Measurements from ENCODE around the gene DNAJA4.

DNAJA4 gene

DNA sequence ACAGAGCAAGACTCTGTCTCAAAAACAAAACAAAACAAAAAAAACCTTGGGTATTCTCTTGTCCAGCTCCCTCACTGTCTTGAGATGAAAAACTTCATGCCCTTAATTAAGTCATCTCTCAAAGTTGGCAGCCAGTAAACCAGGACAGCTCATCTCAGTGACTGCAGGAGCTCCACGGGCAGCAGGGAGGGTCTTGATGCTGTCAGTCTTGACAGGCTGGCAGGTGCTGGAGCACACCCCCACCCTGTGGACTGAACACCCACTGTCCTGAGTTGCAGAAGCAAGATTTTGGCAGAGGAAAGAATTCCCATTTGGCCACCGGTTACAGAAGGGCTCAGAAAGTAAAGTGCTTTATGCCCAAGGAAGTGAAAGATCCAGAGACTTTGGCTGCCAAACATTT lies 8.0 kb downstream of the DNAJA4 start:
- DNase-seq (ENCODE audit: insufficient read length, low spot score) = no peak
- no peak for FAIRE-seq
- no peak for TF ChIP-seq PAX5 (IDR thresholded peaks at IDR 0.05; ENCODE audit: insufficient read depth, low read length, severe bottlenecking)
- TF ChIP-seq TAF1 (IDR thresholded peaks at IDR 0.05; ENCODE audit: low read depth, low read length) = no peak
- no peak for TF ChIP-seq SPI1 (IDR thresholded peaks at IDR 0.05; ENCODE audit: low read depth, low read length)

DNA sequence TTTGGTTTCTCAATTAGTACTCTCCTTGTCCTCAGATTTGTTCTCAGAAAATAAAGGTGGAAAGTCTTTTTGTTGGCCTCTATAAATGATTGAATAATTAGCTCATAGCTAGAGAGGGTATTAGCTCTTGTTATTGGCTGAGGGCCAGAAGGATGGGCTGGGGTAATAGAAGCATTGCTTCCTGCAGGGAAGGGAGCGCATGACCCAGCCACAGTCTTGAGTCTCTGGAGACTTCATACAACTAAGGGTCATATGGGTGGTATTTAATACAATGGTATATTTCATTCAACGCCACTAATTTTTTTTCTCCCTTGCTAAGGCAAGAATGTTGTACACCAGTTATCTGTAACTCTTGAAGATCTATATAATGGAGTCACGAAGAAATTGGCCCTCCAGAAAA lies 8.4 kb downstream of the DNAJA4 start:
- no peak for TF ChIP-seq POU2F2 (IDR thresholded peaks at IDR 0.05; ENCODE audit: low read depth, low read length)
- no peak for TF ChIP-seq TAF1 (IDR thresholded peaks at IDR 0.05; ENCODE audit: low read depth, low read length)
- no peak for TF ChIP-seq PAX5 (IDR thresholded peaks at IDR 0.05; ENCODE audit: insufficient read depth, low read length, severe bottlenecking)
- TF ChIP-seq POLR2A (IDR thresholded peaks at IDR 0.05; ENCODE audit: low read depth, low read length) = no peak
- TF ChIP-seq POLR2AphosphoS5 (IDR thresholded peaks at IDR 0.05; ENCODE audit: low read depth, low read length) = no peak
- DNase-seq (ENCODE audit: insufficient read length, low spot score) (no peak), FAIRE-seq (no peak)

DNA sequence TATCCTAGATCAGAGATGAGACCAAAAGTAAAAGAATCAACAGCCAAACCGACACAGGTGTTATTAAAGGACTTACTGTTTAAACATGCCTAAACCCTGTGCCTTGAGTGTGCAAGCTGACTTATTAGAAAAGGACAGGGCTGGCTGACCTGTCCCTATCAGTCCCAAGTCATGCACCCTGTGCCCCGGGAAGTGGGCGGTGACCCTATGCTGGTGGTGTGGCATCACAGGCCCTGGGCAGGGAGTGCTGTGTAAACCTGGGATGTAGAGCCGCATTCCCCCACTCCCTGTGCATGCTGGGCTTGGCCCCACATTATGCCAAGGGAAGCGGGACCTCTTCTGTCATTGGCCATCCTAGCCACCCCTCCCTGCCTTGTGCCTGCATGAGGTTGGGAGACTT lies 10.6 kb downstream of the DNAJA4 start:
- FAIRE-seq (no peak), DNase-seq (ENCODE audit: insufficient read length, low spot score) (no peak)
- TF ChIP-seq POLR2AphosphoS5 (IDR thresholded peaks at IDR 0.05; ENCODE audit: low read depth, low read length) = no peak
- no peak for TF ChIP-seq PAX5 (IDR thresholded peaks at IDR 0.05; ENCODE audit: insufficient read depth, low read length, severe bottlenecking)
- no peak for TF ChIP-seq POU2F2 (IDR thresholded peaks at IDR 0.05; ENCODE audit: low read depth, low read length)

DNA sequence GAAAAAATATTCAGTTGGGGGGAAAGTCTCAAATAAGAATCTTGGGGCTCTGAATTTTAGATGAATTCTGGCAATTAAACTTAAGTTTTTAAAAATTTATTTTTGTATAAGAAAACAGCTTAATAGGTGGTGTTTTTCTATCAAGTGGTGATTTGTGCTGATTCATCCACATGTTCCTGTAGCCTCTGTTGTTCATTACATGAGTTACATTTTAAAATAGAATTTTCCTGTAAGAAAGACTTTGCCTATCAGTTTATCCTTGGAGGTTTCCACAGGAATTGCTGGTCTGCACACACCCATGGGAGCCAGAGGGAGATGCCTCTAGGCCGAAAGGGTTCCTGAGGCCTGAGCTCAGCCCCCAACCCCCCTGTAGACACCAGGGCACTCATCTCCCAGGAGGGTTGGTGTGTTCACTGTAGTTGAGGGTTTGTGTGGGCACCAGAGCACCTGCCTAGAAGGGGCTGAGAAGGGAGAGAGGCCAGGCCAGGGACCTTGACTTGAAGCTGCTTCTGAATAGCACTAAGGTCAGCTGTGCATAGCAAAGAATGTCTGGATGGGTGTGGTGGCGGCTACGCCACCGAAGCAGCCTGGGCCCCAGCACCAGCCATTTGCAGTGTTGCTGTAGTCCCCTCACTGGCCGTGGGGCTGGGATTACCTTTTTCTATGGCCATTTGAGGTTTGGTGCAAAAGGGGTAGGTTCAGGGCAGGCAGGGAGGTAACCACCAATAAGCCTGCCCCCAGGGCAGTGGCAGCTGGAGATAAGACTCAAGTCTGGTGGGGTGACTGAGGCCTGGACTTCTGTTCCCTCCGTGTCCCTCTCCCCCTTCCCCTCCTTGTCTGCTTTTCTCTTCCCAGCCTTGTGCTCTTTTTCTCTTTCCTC lies 11.9 kb downstream of the DNAJA4 start:
- no peak for DNase-seq (ENCODE audit: insufficient read length, low spot score)
- no peak for TF ChIP-seq POLR2AphosphoS5 (IDR thresholded peaks at IDR 0.05; ENCODE audit: low read depth, low read length)
- no peak for TF ChIP-seq SPI1 (IDR thresholded peaks at IDR 0.05; ENCODE audit: low read depth, low read length)
- TF ChIP-seq POLR2A (IDR thresholded peaks at IDR 0.05; ENCODE audit: low read depth, low read length) = no peak
- TF ChIP-seq PAX5 (IDR thresholded peaks at IDR 0.05; ENCODE audit: insufficient read depth, low read length, severe bottlenecking) = no peak
- TF ChIP-seq POU2F2 (IDR thresholded peaks at IDR 0.05; ENCODE audit: low read depth, low read length) = no peak
- TF ChIP-seq TAF1 (IDR thresholded peaks at IDR 0.05; ENCODE audit: low read depth, low read length) = no peak
- no peak for FAIRE-seq

DNA sequence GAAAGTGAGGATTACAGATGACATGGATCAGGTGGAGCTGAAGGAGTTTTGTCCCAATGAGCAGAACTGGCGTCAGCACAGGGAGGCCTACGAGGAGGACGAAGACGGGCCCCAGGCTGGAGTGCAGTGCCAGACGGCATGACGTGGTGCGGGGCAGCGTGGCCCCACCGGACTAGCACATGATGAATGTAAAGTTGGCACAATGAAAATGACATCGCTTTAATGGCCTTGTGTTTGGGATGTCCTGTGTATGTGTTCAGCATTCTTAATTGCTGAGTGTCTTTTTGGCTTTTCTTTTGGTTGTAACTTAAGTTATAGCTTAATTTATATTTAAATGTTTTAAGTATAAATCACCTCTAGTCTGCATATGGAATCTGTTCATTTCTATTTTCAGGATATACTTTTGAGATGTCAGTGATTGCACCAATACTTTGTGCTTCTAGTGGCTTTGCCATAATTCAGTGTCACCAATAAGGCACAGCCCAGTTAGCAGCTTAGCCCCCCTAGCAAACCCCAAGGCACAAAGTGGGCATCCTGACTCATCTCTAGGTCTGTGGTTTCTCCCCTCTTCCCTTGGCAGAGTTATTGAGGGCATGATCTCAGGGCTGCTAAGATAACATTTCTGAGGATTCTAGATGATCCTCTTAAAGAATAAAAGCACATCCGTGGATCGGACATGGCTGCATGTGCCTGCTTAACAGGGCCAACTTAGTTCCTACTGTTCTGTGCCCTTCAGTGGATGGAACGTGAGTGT lies 16.1 kb downstream of the DNAJA4 start:
- DNase-seq (ENCODE audit: insufficient read length, low spot score) = no peak
- TF ChIP-seq PAX5 (IDR thresholded peaks at IDR 0.05; ENCODE audit: insufficient read depth, low read length, severe bottlenecking) (no peak), TAF1 (IDR thresholded peaks at IDR 0.05; ENCODE audit: low read depth, low read length) (no peak), POLR2A (IDR thresholded peaks at IDR 0.05; ENCODE audit: low read depth, low read length) (no peak), POU2F2 (IDR thresholded peaks at IDR 0.05; ENCODE audit: low read depth, low read length) (no peak), SPI1 (IDR thresholded peaks at IDR 0.05; ENCODE audit: low read depth, low read length) (no peak), POLR2AphosphoS5 (IDR thresholded peaks at IDR 0.05; ENCODE audit: low read depth, low read length) (no peak)
- FAIRE-seq = no peak

DNA sequence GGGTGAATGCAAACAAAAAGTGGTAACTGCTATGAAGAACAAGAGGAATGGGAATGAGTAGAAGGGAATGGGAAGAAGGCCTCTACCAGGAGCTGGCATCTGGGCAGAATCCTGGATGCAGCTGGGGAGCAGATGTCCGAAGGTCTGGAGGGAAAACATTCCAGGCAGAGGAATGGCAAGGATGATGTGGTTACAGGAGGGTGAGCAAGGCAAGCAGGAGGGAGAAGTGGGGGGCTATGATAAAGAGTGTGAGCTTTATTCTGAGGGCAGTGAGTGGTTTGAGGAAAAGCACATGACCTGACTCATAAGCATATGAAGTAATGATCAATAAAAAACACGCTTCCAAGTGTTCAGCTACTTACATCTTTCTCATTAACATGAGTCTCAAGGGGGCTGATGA lies 18.0 kb downstream of the DNAJA4 start:
- TF ChIP-seq SPI1 (IDR thresholded peaks at IDR 0.05; ENCODE audit: low read depth, low read length) (no peak), PAX5 (IDR thresholded peaks at IDR 0.05; ENCODE audit: insufficient read depth, low read length, severe bottlenecking) (no peak), POU2F2 (IDR thresholded peaks at IDR 0.05; ENCODE audit: low read depth, low read length) (no peak), TAF1 (IDR thresholded peaks at IDR 0.05; ENCODE audit: low read depth, low read length) (no peak), POLR2A (IDR thresholded peaks at IDR 0.05; ENCODE audit: low read depth, low read length) (no peak), POLR2AphosphoS5 (IDR thresholded peaks at IDR 0.05; ENCODE audit: low read depth, low read length) (no peak)
- FAIRE-seq (no peak), DNase-seq (ENCODE audit: insufficient read length, low spot score) (no peak)

DNA sequence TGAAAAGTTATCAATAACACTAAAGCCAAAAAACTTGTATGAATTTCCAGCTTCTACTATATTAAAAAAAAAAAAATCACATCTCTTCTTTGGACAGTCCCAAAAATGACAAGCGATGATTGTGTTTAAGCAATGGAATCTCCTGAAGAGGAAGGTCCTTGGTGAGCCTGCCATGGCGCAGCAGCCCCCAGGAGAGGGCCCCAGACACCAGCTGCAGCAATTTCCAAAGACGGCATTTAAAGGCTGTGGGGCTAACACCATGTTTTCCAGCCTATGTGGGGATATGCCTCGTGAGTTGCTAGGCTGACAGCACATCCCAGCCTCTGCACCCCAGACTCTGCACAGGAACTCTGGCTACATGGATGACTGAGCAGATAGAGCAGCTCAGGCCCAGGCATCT lies 20.4 kb downstream of the DNAJA4 start:
- FAIRE-seq (no peak), DNase-seq (ENCODE audit: insufficient read length, low spot score) (no peak)
- TF ChIP-seq POLR2A (IDR thresholded peaks at IDR 0.05; ENCODE audit: low read depth, low read length) (no peak), POLR2AphosphoS5 (IDR thresholded peaks at IDR 0.05; ENCODE audit: low read depth, low read length) (no peak), POU2F2 (IDR thresholded peaks at IDR 0.05; ENCODE audit: low read depth, low read length) (no peak), SPI1 (IDR thresholded peaks at IDR 0.05; ENCODE audit: low read depth, low read length) (no peak), PAX5 (IDR thresholded peaks at IDR 0.05; ENCODE audit: insufficient read depth, low read length, severe bottlenecking) (no peak), TAF1 (IDR thresholded peaks at IDR 0.05; ENCODE audit: low read depth, low read length) (no peak)

DNA sequence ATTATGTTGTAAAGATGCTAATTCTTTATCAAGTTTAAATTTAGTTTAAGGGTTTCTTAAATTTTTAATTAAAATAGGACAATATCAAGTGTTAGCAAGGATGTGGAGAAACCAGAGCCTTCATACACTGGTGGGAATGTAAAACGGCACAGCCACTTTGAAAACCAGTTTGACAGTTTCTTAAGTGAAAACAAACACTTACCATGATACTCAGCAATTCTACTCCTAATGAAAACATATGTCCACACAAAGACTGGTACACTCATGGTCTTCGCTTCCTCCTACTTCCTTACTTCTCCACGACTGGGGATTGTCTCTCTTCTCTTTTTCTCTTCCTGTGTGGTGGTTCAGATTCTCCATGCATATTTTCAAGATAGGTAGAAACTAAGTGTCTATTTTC lies 25.9 kb downstream of the DNAJA4 start:
- no peak for TF ChIP-seq POLR2A (IDR thresholded peaks at IDR 0.05; ENCODE audit: low read depth, low read length)
- TF ChIP-seq POU2F2 (IDR thresholded peaks at IDR 0.05; ENCODE audit: low read depth, low read length) = no peak
- no peak for TF ChIP-seq POLR2AphosphoS5 (IDR thresholded peaks at IDR 0.05; ENCODE audit: low read depth, low read length)
- no peak for TF ChIP-seq PAX5 (IDR thresholded peaks at IDR 0.05; ENCODE audit: insufficient read depth, low read length, severe bottlenecking)
- no peak for FAIRE-seq
- DNase-seq (ENCODE audit: insufficient read length, low spot score) = no peak

DNA sequence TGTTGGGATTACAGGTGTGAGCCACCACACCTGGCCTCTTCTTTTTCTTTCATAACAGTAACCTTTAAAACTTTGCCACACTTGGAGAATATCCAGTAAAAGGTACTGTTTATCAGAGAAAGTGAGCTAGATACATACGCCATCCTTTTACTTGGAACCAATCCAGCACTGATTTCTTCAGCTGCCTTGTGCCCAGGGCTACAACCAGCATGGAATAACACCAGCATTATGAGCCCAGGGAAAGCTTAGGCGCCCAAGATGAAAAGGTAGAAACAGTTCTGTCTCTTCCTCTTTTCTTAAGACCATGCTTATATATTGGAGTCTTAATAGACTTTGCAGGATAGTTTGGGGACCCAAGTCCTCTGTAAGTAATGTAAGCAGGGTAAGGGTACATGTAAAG lies 26.7 kb downstream of the DNAJA4 start:
- FAIRE-seq (no peak), DNase-seq (ENCODE audit: insufficient read length, low spot score) (no peak)
- TF ChIP-seq TAF1 (IDR thresholded peaks at IDR 0.05; ENCODE audit: low read depth, low read length) (no peak), PAX5 (IDR thresholded peaks at IDR 0.05; ENCODE audit: insufficient read depth, low read length, severe bottlenecking) (no peak), POU2F2 (IDR thresholded peaks at IDR 0.05; ENCODE audit: low read depth, low read length) (no peak), POLR2A (IDR thresholded peaks at IDR 0.05; ENCODE audit: low read depth, low read length) (no peak), SPI1 (IDR thresholded peaks at IDR 0.05; ENCODE audit: low read depth, low read length) (no peak), POLR2AphosphoS5 (IDR thresholded peaks at IDR 0.05; ENCODE audit: low read depth, low read length) (no peak)
